ENCODE data around the gene NPPB.
"Not testable (repeated sequence)": the region's sequence is repeated elsewhere in the genome, so short reads cannot be mapped to it uniquely, and the experiment has no call there.

The NPPB gene

DNA sequence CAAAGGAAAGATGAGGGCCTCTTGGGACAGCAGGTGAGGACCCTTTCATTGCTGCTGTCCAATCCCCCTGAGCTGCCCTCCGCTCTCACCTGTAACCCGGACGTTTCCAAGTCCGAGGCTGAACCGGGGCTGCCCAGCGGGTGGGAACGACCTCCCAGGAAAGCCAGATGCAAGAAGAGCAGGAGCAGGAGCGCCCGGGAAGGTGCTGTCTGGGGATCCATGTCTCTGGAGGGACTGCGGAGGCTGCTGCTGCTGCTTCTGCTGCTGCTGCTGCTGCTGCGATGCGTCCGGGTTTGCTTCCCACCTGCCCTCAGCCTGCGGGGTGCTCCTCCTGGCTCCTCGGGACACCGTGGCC is at the start of gene NPPB:
TSS of gene NPPB (minus strand) at position 333 of the 355 bp plus-strand sequence. CDS start at position 221, 112 bp downstream.
- in situ Hi-C loops (cut with HindIII; ENCODE audit: low sequenced_read_pairs), result no loop called here

DNA sequence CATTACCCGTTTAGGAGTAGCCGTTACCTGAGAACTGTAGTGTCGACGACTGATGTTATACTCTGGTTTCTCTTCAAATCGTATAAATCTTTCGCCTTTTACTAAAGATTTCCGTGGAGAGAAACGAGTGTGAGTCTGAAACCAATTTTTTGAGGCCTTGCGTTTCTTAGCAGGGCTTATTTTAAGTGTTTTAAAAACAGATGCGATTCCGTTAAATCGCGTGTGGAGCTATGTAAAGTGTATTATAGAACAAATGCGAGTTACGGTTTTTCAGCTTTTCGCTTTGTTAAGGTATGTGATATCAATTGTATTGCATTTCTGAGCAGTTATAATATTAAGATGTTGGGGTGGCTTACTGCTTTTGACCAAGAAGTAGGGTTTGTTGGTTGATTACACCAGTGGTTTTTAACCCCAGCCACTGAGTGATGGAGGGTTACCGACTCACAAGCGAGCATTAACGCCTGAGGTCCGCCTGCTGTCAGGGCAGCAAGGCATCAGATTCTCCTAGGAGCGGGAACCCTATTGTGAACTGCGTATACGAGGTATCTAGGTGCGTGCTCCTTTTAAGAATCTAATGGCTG is 49.4 kb upstream of the NPPB start:
- in situ Hi-C loops (cut with HindIII; ENCODE audit: low sequenced_read_pairs), result no loop called here

DNA sequence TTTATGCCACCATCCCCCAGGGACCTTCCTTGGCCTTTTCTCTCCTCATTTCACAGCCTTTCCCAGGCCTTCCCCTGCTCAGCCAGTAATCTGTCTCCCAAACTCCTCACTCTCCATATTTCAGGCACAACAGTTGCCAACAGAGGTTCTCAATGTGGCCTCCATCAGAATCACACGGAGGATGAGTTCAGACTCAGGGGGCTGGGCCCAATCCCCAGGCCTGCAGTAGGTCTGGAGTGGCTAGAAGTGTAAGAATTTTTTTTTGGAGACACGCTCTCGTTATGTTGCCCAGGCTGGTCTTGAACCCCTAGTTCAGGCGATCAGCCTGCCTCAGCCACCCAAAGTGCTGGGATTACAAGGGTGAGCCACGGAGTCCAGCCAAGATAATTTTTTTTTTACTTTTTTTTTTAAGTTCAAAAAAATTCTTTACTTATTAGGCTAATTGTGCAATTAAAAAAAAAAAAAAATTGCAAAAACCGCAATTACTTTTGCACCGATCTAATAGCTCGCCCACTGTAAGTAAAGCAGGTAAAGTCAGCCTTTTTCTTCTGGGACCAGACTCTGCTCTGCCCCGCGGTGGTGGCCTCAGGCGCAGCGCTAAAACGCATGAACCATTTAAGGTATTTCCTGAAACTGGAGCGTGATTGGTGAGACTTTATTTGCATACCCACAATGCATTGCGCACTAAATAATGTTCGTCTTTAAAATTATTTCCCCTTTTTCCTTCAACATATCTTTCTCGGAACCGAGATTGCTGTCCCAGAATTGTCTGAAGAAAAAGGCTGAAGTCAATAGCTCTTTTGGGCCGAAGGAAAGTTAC is 48.7 kb upstream of the NPPB start:
- in situ Hi-C loops (cut with HindIII; ENCODE audit: low sequenced_read_pairs), result no loop called here

DNA sequence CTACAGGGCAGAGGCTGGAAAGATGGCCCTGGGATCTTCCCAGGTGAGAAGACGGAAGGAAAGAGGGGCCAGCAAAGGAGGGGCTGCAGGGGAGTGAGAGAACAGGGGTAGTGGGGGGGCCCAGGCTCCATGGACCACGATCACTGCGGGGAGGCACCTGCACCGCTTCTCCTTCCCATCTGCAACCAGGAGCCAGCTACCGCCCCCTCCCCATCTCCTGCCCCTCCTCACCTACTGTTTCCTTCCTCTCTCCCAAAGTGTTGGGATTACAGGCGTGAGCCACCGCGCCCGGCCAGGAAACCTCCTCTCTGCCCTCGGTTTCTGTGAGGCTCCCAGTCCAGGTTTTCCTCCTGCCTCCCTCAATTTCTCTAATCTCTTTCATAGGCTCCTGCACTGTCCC is 48.1 kb upstream of the NPPB start:
- in situ Hi-C loops (cut with HindIII; ENCODE audit: low sequenced_read_pairs), result no loop called here

DNA sequence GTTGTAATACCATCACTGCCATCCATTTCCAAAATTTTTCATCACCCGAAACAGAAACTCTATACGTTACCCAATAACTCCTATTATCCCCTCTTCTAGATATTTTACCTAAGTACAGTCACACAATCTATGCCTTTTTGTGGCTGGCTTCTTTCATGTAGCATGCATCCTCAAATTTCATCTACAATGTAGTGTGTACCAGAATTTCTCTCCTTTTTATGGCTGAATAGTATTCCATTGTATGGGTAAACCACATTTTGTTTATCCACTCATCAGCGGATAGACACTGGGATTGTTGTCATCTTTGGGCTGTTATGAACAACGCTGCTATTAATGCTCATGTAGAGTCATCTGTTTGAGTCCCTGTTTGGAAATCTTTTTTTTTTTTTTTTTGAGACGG is 46.2 kb upstream of the NPPB start:
- in situ Hi-C loops (cut with HindIII; ENCODE audit: low sequenced_read_pairs), result no loop called here

DNA sequence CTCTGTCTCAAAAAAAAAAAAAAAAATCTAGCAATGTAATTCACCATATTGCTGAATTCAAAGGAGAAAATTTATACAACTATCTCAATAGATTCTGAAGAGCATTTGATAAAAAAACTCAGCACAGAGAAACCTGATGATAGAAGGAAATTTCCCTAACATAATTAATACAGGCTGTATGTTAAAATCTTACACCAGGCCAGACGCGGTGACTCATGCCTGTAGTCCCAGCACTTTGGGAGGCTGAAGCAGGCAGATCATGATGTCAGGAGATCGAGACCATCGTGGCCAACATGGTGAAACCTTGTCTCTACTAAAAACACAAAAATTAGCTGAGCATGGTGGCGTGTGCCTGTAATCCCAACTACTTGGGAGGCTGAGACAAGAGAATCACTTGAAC is 45.4 kb upstream of the NPPB start:
- in situ Hi-C loops (cut with HindIII; ENCODE audit: low sequenced_read_pairs), result not testable (repeated sequence)

DNA sequence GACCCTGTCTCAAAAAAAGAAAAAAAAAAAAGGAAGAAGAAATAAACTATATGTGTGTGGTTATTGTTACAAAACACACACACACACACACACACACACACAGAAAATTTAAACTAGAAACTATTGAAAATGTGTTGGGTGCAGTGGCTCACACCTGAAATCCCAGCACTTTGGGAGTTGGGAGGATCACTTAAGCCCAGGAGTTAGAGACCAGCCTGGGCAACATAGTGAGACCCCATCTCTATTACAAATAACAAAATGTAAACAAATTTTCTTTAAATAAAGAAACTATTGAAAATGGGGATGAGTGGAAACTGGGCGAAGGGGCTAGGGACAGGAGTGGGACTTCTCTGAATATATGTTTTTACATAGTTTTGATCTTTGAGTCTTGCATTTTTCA is 44.5 kb upstream of the NPPB start:
- in situ Hi-C loops (cut with HindIII; ENCODE audit: low sequenced_read_pairs), result no loop called here

DNA sequence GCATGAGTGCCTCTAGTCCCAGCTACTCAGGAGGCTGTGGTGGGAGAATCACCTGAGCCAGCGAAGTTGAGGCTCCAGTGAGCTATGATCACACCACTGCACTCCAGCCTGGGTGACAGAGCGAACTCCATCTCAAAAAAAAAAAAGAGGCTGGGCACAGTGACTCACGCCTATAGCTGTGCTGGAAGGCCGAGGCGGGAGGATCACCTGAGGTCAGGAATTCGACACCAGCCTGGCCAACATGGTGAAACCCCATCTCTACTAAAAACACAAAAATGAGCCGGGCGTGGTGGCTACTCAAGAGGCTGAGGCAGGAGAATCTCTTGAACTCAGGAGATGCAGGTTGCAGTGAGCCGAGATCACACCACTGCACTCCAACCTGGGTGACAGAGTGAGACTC is 42.7 kb upstream of the NPPB start:
- in situ Hi-C loops (cut with HindIII; ENCODE audit: low sequenced_read_pairs), result not testable (repeated sequence)

DNA sequence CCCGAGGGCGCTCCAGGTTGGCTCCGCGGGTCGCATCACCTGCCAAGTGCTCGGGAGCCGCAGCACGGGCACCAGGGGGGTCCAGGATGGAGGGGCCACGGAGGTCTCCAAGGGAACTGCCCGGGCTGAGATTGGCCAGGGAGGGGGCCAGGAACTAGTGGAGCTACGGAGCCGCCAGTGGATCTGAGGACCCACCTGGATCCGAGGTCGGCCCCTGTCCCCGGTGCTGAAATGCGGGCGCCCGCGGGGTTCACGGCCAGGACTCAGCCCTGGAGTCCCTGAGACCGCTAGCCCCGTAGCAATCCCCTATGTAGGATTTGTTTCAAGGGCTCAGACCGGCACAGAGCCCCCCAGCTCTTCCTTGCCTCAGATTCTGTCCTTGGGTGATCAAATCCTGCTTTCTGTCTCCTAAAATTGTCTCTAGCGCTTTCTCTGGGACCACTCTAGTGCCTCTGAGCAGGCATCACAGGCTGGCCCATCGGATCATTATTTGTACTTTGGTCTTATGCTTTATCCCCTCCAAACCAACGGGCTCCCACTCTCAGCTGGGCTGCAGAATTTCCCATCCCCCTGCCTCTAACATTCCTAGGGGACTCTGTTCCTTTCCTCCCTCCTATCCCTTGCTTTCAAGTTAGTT is 40.2 kb upstream of the NPPB start:
- in situ Hi-C loops (cut with HindIII; ENCODE audit: low sequenced_read_pairs), result no loop called here

DNA sequence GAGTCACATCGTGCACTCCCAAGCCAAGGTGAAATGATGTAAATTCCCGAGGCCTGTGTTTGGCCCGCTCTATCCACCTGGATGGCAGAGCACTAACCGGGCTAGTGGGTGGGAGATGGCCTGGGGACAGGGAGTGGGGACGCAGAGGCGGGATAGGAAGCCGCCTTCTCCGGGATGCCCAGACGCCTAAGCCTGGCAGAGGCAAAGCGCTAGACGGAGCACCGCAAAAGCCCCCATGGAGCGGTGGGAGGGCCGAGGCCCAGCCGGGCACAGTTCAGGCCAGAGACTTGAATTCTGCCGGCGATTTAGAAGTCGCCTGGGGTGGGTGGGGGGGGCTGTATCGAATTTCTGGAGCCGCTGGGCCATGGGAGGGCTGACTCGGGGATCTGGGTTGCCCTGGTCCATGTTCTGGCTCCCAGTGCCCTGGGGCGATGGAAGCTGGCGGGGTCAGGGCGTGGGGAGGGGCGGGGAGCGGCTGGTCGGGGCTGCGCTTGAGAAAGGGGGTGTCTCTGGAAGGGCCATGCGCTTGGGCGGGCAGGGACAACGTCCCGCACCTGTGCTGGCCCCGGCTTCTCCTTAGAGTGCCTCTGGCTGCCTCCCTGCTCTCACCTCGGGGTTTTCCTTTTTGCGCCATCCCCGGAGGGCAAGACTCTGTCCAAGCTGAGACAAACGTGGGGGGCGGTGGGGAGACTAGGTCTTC is 39.5 kb upstream of the NPPB start:
- in situ Hi-C loops (cut with HindIII; ENCODE audit: low sequenced_read_pairs), result no loop called here

DNA sequence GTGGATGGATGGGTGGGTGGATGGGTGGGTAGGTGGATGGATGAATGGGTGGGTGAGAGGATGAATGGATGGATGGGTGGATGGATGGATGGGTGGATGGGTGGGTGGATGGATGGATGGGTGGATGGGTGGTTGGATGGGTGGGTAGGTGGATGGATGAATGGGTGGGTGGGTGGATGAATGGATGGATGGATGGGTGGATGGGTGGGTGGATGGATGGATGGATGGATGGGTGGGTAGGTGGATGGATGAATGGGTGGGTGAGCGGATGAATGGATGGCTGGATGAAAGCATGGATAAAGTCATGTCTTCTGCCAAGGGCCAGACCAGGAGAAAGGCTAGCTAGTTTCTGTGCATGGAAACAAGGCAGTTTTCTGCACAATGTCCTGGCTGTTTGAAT is 35.8 kb upstream of the NPPB start:
- in situ Hi-C loops (cut with HindIII; ENCODE audit: low sequenced_read_pairs), result not testable (repeated sequence)

DNA sequence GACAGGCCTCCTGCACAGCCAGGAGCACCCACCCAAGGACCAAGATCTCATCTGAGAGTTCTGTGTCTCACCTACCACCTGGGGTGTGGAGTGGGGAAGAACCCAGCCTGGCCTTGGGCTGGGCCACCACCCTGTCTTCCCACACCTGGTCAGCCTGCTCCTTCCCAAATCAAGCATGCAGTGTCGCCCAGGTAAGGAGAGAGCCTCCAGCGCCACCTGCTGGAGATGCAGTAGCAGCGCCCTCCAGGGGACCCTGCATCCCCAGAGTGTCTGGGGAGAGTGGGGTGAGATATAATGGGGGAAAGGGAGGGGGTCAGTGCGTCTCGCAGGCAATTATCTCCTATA is 35.1 kb upstream of the NPPB start:
- in situ Hi-C loops (cut with HindIII; ENCODE audit: low sequenced_read_pairs), result no loop called here

DNA sequence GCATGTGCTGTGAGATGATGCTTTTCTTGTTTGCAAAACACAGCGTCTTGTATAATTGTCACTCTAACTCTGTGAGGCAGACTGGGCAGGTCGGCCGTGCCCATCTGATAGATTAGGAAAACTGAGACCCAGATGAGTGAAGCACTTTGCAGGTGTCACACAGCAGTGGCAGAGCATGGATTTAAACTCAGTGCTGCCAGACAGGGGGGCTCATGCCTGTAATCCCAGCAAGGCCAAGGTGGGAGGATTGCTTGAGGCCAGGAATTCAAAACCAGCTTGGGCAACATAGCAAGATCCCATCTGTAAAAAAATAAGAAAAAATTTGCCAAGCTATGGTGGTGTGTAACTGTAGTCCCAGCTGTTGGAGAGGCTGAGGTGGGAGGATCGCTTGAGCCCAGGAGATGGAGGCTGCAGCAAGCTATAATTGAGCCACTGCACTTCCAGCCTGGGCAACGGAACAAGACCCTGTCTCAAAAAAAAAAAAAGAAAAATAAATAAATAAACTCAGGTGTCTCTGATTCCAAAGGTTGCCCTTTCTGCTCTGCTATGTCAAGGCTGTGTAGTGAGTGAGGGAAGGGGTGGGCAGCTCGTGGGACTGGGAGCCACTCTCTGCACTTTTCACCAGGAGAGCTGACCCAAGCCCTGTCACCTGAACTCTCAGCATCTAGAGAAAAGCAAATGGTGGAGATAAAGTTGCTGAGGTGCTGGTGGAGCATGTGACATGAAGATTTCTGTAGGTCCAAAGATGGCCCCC is 32.9 kb upstream of the NPPB start:
- in situ Hi-C loops (cut with HindIII; ENCODE audit: low sequenced_read_pairs), result no loop called here

DNA sequence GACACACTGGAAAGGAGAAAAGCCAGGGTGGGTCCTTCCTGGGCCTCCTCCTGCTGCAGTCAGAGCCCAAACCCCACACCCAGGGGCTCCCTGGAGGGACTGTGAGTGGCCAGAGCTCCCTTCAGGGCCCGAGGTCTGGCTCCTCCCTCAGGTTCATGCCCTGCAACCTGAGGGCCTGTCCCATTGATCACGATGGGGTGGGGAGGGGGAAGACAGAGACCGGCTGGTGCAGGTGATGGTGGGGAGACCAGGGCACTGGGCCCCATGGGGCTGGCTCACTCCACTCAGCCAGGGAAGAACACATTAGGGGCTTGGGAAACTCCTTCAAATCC is 30.1 kb upstream of the NPPB start:
- in situ Hi-C loops (cut with HindIII; ENCODE audit: low sequenced_read_pairs), result no loop called here

DNA sequence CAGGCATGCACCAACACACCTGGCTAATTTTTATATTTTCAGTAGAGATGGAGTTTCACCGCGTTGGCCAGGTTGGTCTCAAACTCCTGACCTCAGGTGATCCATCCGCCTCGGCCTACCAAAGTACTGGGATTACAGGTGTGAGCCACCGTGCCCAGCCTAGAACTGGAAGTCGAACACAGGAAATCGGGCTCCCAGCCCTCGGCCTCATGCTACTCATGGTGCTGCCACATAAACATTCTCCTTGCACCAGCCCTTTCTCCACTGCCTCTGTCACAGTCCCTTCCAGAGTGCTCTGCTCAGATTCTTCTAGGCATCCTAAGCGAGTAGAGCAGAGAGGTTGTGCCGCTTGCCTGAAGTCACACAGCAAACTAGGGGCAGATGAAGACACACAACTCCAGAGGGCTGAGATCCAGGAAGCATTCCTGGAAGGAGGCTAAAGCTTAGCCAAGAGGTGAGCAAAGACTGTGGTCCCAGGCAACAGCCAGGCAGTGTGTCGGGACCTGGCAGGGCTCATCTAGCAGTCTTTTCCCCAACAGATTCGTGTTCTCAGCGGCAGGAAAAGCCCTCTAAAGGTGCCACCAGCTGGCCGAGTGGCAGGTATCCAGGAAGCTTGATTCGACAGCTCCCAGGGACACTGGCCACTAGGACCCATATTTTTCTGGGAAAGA is 29.6 kb upstream of the NPPB start:
- in situ Hi-C loops (cut with HindIII; ENCODE audit: low sequenced_read_pairs), result no loop called here

DNA sequence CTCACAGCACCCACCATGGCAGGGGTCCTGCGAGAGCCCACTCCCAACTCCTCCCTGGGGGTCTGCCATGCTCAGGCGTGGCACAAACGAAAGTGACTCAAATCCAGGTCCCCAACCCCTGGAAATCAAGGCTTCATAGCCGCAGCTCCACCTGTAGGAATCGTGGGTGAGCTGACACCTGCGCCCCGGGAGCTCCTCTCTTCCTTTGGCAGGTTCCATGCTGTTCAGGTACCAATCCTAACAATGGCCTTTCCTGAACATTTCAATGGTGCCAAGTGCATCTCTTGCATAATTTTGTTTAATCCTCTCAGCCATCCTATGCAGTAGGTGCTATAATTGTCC is 28.9 kb upstream of the NPPB start:
- in situ Hi-C loops (cut with HindIII; ENCODE audit: low sequenced_read_pairs), result no loop called here

DNA sequence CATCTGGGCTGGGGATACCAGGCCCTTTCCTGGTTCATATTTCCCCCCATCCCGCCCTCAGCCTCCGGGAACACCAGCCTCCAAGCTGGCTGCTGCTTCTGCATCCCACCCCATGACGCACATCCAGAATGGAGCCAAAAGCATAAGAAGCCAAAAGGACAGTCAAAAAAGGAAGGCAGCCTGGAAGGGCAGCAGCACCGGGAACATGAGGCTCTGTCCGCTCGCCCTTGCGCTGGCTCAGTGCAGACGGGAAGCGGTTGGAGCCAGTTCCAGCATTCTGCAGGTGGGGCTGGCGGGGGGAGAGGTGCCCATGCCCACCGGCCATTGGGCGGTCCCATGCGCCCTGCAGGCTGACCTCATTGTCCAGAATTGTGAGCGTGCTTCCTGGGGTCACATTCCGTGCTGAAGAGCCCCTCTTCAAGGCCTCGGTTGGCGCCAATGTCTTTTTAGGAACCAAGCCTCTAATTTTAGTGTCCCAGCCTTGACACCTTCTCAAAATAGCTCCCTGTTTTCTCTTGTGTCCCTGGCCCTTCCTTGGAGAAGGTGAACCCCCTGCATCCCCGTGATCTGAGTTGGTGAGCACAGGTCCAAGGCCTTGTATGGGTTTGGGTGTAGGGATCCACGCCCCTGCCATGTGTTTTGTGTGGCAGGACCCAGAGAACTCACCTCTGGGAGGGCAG is 28.4 kb upstream of the NPPB start:
- in situ Hi-C loops (cut with HindIII; ENCODE audit: low sequenced_read_pairs), result no loop called here

DNA sequence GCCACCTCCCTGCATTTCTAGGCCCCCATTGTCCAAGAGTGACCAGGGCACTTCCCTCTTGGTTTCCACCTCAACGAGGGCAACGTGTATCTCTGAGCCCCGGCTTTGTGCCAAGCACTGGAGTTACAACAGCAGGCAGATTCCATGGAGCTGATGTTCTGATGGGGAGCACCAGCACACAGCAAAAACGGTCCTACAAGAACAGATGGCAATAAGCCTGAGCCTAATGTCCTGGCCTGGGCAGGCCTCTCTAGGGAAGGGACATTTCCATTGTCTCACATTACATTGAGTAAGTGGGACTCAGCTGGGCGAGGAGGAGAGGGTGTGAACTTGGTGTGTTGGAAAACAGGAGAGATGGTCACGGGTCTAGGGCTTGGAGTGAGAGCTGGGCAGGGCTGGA is 27.2 kb upstream of the NPPB start:
- in situ Hi-C loops (cut with HindIII; ENCODE audit: low sequenced_read_pairs), result no loop called here

DNA sequence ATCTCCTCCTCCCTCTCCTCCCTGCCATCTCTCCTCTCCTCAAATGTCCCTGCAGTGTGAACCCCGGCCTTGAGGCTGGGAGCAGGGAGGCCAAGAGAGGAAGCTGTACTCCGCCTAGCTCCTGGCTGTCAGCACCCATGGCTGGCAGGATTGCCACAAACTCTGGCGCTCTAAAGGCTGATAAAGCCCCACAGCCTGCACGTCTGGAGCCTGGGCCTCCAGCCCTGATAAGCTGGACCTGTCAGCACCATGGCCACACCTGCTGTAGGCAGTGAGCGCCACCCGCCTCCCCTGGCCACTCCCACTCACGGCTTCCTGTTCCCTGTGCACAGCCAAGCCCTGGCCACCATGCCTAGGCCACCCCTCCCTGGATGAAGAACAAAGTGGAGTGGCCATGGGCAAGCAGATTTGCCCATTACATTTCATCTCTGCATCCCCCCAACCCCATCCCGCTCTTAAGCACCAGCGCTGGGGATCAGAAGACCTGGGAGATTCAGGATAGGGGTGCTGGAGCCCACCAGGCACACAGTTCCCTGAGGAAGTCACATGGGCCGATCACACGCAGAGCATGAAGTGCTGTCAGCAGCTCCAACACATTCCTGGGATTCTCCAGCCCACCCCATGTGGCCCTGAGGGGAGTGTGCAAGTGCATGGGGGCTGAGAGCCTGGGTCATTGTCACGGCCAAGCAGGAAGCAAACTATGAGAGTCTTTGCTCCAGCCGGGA is 24.2 kb upstream of the NPPB start:
- in situ Hi-C loops (cut with HindIII; ENCODE audit: low sequenced_read_pairs), result no loop called here
